ENCODE data around the gene MAN2B1.
"Not testable (repeated sequence)": the region's sequence is repeated elsewhere in the genome, so short reads cannot be mapped to it uniquely, and the experiment has no call there.

The MAN2B1 gene

GRCh38 chr19:12687496-12688196 lies 21.1 kb upstream of the MAN2B1 start, which contains the start of gene GNG14:
GNG14 (plus strand) TSS chr19:12687998; CDS start chr19:12688049, 51 bp downstream.
- no peak for DNase-seq

- no peak for DNase-seq
Observed at GRCh38 chr19:12685831-12686230, 19.3 kb upstream of the MAN2B1 start.

- DNase-seq: peak; percentile 96
Observed at GRCh38 chr19:12681074-12681987, 14.8 kb upstream of the MAN2B1 start, which contains the start of gene DHPS. DHPS (minus strand) TSS chr19:12681880; CDS start chr19:12681766, 114 bp downstream.

GRCh38 chr19:12680034-12680433 lies 13.5 kb upstream of the MAN2B1 start:
- no peak for DNase-seq

GRCh38 chr19:12678039-12678438 lies 11.5 kb upstream of the MAN2B1 start:
- not testable (repeated sequence) for DNase-seq

- no peak for DNase-seq
Observed at GRCh38 chr19:12676928-12677327, 10.4 kb upstream of the MAN2B1 start.

GRCh38 chr19:12676384-12676792 lies 9.8 kb upstream of the MAN2B1 start:
- peak; percentile 84 for DNase-seq

- DNase-seq: no peak
Observed at GRCh38 chr19:12675940-12676339, 9.4 kb upstream of the MAN2B1 start.

- no peak for DNase-seq
Observed at GRCh38 chr19:12675399-12675798, 8.9 kb upstream of the MAN2B1 start.

GRCh38 chr19:12672744-12673143 lies 6.2 kb upstream of the MAN2B1 start:
- no peak for DNase-seq

GRCh38 chr19:12670159-12670928 lies 3.8 kb upstream of the MAN2B1 start:
- DNase-seq: no peak

- DNase-seq: peak; percentile 83
Observed at GRCh38 chr19:12669270-12670158, 3.0 kb upstream of the MAN2B1 start.

- peak; percentile 85 for DNase-seq
Observed at GRCh38 chr19:12668932-12669269, 2.4 kb upstream of the MAN2B1 start.

- DNase-seq: no peak
Observed at GRCh38 chr19:12668346-12668745, 1.8 kb upstream of the MAN2B1 start.

- DNase-seq: no peak
Observed at GRCh38 chr19:12667731-12668302, 1.3 kb upstream of the MAN2B1 start.

GRCh38 chr19:12665671-12666264 lies 774 bp downstream of the MAN2B1 start:
- no peak for DNase-seq

- peak; percentile 65 for DNase-seq
Observed at GRCh38 chr19:12665281-12665573, 1.3 kb downstream of the MAN2B1 start.

- no peak for DNase-seq
Observed at GRCh38 chr19:12664406-12665280, 1.9 kb downstream of the MAN2B1 start.

GRCh38 chr19:12660980-12661379 lies 5.6 kb downstream of the MAN2B1 start:
- DNase-seq: no peak

GRCh38 chr19:12657966-12658365 lies 8.6 kb downstream of the MAN2B1 start:
- DNase-seq: no peak

Measured in CD4-positive, alpha-beta T cell treated with Interleukin-21 for 1 hour (primary cell).